ENCODE results near the gene WEE2.

Gene WEE2

GRCh38 chr7:141709749-141710148 lies 1.6 kb downstream of the WEE2 start:
- TF ChIP-seq CTCF (IDR thresholded peaks at IDR 0.05; ENCODE audit: insufficient read depth, low read depth, low read length, missing control alignments): no peak
- no peak for DNase-seq (ENCODE audit: low read depth)
- H3K4me3 ChIP-seq (ENCODE audit: low read depth, low read length): no peak overlapping the region

GRCh38 chr7:141710301-141710700 lies 2.1 kb downstream of the WEE2 start:
- TF ChIP-seq CTCF (IDR thresholded peaks at IDR 0.05; ENCODE audit: insufficient read depth, low read depth, low read length, missing control alignments): no peak
- no peak for DNase-seq (ENCODE audit: low read depth)
- H3K4me3 ChIP-seq (ENCODE audit: low read depth, low read length): no peak overlapping the region

- TF ChIP-seq CTCF (IDR thresholded peaks at IDR 0.05; ENCODE audit: insufficient read depth, low read depth, low read length, missing control alignments): no peak
- no peak for DNase-seq (ENCODE audit: low read depth)
- H3K4me3 ChIP-seq (ENCODE audit: low read depth, low read length): no peak overlapping the region
Measured at GRCh38 chr7:141712603-141713255, 4.6 kb downstream of the WEE2 start.

GRCh38 chr7:141713890-141714289 lies 5.7 kb downstream of the WEE2 start:
- no peak for DNase-seq (ENCODE audit: low read depth)
- H3K4me3 ChIP-seq (ENCODE audit: low read depth, low read length): no peak overlapping the region
- TF ChIP-seq CTCF (IDR thresholded peaks at IDR 0.05; ENCODE audit: insufficient read depth, low read depth, low read length, missing control alignments): no peak

- no peak for TF ChIP-seq CTCF (IDR thresholded peaks at IDR 0.05; ENCODE audit: insufficient read depth, low read depth, low read length, missing control alignments)
- no peak overlapping the region for H3K4me3 ChIP-seq (ENCODE audit: low read depth, low read length)
- DNase-seq (ENCODE audit: low read depth): no peak
Measured at GRCh38 chr7:141714571-141714970, 6.4 kb downstream of the WEE2 start.

GRCh38 chr7:141715018-141715417 lies 6.9 kb downstream of the WEE2 start:
- TF ChIP-seq CTCF (IDR thresholded peaks at IDR 0.05; ENCODE audit: insufficient read depth, low read depth, low read length, missing control alignments): no peak
- no peak overlapping the region for H3K4me3 ChIP-seq (ENCODE audit: low read depth, low read length)
- DNase-seq (ENCODE audit: low read depth): no peak
